AG10803 (cell line): Measurements from ENCODE around the gene MCTP1.

Source experiments
- DNase-seq: peaks from one replicate; pipeline ENCODE4 v3.0.0; 2010; ENCODE audit warnings: low read depth
- H3K4me3 ChIP-seq: 2 replicates; pipeline ENCODE4 v1.5.1; 2011; ENCODE audit warnings: mild to moderate bottlenecking, low read length, control low read depth
- CTCF ChIP-seq: conservative IDR thresholded peaks from 2 replicates; pipeline ENCODE4 v1.5.1; 2011; ENCODE audit warnings: mild to moderate bottlenecking, low read length, control low read depth, inconsistent platforms

The MCTP1 gene

GRCh38 chr5:95063492-95063891, 221.4 kb downstream of the MCTP1 start:
- no peak for TF ChIP-seq CTCF
- H3K4me3 ChIP-seq: no peak overlapping the region
- DNase-seq: no peak

- no peak for TF ChIP-seq CTCF
- no peak for DNase-seq
- no peak overlapping the region for H3K4me3 ChIP-seq
Measured at GRCh38 chr5:95060098-95060497, 224.8 kb downstream of the MCTP1 start.

DNA sequence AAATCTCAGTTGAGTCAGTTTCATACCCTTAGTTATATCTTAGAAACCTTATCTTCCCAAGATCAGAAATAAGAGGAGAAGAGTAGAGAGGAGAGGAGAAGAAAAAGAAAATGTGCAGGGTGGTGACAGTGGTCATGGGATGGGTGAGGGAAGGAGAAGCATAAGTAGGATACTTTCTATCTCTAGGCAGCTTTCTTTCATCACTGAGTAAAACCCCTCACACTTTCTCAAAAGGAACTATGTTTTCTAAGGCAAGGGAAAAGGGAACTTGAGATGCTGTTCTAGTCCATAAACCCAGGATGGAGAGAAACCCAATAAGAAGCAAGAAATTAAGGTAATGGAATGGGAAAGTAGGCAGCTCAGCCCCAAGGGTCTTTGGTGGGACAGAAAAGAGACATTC, 225.3 kb downstream of the MCTP1 start:
- H3K4me3 ChIP-seq: no peak overlapping the region
- TF ChIP-seq CTCF: no peak
- DNase-seq: no peak

DNA sequence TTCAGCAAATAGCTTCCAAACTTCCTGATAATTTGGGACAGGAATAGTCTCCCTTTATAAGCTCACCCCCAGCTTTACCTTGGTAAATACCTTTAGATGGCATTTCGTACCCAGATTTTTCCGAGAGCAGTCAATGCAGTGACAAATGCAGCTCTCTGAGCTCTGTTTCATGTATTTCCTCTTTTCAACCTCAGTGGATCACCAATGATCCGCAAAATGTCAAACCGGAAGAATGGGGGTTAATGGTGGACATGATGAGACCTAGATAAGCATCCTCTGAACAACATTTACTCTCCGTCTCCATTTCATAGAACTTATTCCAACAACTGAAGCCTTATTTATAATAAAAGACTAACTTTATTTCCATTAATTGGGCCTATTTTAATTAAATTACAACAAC, 227.3 kb downstream of the MCTP1 start:
- H3K4me3 ChIP-seq: no peak overlapping the region
- no peak for DNase-seq
- TF ChIP-seq CTCF: no peak

DNA sequence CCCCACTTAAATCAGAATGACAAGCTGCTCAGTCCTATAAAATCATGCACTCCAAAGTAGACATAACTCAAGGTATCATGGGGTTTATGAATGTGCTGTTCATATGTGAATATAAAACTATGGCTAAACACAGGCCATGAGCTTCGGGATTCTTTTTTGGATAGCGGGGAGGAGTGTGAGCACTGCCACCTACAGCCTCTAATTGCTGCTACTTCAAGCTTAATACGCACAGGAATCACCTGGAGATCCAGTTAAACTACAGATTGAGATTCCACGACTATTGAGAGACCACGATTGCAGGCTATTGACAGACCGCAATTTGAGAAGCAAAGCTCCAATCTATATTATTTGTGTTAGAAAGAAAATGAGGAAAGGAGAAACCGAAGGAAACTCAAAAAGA, 231.6 kb downstream of the MCTP1 start:
- no peak for DNase-seq

GRCh38 chr5:95050708-95051107, 234.2 kb downstream of the MCTP1 start:
- no peak overlapping the region for H3K4me3 ChIP-seq
- TF ChIP-seq CTCF: no peak
- DNase-seq: no peak

More for the DNA sequence above, 231.6 kb downstream of the MCTP1 start:
- H3K4me3 ChIP-seq: no peak overlapping the region
- TF ChIP-seq CTCF: no peak

GRCh38 chr5:95048628-95049027, 236.3 kb downstream of the MCTP1 start:
- H3K4me3 ChIP-seq: no peak overlapping the region
- DNase-seq: no peak
- no peak for TF ChIP-seq CTCF
